Measurements from ENCODE around the gene ZSWIM9. TPM values are rescaled to one million over a fixed set of nuclear protein-coding genes. Genes with fewer than 3 reads are reported as not detected.
A peak's percentile ranks its signal among the peaks of the same experiment; 100 is the strongest.

The ZSWIM9 gene
- polyA plus RNA-seq, 5 donors = 7.7 to 11.5 (median 10.6) TPM

DNA sequence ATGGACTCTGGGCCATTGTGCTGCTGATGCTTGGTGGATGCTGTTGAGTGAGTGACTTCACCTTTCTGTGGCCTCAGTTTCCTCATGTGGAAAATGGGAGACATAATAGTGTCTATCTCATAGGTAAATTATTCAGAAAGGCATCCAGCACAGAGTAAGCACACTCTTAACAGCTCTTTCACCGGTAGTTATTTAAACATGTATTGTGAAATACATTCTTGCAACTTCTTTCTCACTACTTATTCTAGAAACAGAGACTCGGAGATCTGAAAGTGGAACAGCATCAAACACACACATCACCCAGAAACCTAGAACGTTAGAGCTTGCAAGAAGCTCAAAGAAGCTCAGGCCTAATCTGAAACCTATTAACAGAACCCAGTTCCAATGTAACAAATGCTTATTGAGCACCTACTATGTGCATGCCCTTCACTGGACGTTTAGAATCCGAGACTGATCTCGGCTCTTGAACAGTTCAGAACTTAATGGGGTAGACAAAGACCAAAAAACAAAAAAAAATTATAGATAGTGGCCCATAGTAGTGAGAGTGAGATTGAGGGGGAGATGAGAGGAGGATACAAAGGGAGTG lies 4.1 kb downstream of the ZSWIM9 start:
- DNase-seq = no peak

DNA sequence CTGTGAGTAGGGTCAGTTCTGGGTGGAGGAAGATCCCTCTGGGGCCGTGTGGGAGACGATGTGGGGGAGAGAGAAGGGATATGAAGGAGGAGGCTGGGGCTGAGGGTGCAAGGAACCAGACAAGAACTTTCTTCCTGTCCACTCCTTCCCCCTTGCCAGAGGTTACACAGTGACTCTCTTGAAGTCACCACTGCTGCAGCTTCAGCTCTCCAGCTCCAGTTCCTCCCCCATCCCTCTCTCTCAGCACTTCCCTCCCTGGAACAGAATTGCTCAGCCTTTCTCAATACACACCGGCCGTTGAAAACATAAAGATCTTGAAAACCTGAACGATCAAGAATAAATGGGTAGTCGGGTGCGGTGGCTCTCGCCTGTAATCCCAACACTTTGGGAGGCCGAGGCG lies 5.1 kb downstream of the ZSWIM9 start:
- DNase-seq = no peak

DNA sequence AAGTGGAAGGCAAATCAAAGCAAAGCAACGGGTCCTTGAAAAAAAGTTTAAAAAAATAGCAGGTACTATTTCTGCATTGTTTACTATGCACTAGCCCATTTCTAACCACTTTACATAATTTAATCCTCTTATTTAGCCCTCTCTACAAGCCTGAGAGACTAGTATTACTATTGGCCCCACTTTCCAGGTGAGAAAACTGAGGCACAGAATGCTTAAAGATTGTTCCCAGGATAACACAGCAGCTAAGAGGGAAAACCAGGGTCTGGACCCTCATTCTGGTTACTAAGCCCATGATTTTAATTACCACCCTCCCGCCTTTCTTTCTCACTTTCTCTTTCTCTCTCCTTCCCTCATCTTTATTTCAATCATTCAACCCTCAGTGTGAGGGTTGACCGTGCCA lies 5.7 kb downstream of the ZSWIM9 start:
- no peak for DNase-seq

GRCh38 chr19:48181505-48181904 lies 11.0 kb downstream of the ZSWIM9 start:
- no peak for DNase-seq

- DNase-seq = no peak
Measured at GRCh38 chr19:48182434-48182833, 12.0 kb downstream of the ZSWIM9 start.

GRCh38 chr19:48183356-48183755 lies 12.9 kb downstream of the ZSWIM9 start:
- DNase-seq = no peak

GRCh38 chr19:48186015-48186414 lies 15.5 kb downstream of the ZSWIM9 start:
- DNase-seq = no peak

GRCh38 chr19:48186541-48186991 lies 16.1 kb downstream of the ZSWIM9 start:
- DNase-seq = no peak

DNA sequence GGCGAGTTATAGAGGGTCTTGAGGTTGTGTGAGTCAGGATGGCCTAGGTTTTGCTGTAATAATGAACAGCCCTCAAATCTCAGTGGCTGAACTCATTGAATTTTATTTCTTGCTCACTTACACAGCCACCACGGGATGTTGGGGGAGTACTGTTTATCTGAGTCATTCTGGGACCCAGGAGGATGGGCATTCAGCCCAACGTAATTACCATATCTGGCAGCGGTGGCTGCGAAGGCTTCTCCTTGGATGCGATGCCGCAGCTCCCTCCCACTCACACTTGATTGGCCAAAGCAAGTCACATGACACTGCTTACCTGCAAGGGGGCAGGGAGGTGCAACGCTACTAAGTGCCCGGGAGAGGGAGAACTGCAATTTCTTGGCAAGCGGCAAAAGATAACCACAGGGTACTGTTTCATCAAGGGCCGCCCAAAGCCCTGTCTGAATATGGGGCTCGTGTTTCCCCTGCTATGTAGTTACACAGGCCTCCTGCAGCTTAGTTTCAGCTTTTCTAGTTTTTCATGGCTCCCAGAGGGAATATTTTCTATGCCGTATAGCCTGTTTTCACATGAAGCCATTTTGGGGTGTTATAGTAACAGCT lies 19.9 kb downstream of the ZSWIM9 start:
- no peak for DNase-seq

DNA sequence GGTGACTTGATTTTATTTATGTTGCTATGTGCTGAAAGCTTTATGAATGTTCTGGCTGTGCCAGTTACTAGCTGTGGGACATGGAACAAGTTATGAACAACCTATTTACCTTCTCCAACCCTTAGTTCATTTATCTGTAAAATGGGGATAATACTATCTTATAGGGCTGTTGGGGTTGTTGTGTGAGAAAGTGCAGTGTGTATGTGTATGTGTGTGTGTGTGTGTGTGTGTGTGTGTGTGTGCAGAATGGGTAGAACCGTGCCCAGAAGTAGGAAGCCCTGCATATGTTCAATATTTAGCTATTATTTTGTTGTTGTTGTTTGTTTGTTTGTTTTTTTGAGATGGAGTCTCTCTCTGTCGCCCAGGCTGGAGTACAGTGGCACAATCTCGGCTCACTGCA lies 20.4 kb downstream of the ZSWIM9 start:
- no peak for DNase-seq

DNA sequence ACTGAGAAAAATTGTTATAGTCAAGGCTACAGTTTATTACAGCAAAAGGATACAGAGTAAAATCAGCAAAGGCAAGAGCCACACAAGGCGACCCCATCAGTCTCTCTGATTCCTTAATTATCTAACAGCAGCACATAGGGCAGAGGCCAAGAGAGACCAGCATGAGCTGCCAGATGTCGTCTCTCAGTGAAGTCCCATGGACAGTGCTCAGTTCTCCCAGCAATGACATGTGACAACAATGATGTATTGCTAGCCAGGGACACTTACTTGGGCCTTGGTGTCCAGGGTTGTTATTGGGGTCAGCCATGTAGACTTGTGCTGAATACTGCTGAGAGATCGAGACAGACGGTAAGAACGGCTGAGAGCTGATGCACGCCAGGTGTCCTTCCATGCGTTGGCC lies 22.3 kb downstream of the ZSWIM9 start:
- no peak for DNase-seq

- no peak for DNase-seq
Measured at GRCh38 chr19:48194041-48194843, 23.8 kb downstream of the ZSWIM9 start.

GRCh38 chr19:48194844-48195830 lies 24.7 kb downstream of the ZSWIM9 start:
- no peak for DNase-seq

- no peak for DNase-seq
Measured at GRCh38 chr19:48196321-48196763, 25.9 kb downstream of the ZSWIM9 start.

DNA sequence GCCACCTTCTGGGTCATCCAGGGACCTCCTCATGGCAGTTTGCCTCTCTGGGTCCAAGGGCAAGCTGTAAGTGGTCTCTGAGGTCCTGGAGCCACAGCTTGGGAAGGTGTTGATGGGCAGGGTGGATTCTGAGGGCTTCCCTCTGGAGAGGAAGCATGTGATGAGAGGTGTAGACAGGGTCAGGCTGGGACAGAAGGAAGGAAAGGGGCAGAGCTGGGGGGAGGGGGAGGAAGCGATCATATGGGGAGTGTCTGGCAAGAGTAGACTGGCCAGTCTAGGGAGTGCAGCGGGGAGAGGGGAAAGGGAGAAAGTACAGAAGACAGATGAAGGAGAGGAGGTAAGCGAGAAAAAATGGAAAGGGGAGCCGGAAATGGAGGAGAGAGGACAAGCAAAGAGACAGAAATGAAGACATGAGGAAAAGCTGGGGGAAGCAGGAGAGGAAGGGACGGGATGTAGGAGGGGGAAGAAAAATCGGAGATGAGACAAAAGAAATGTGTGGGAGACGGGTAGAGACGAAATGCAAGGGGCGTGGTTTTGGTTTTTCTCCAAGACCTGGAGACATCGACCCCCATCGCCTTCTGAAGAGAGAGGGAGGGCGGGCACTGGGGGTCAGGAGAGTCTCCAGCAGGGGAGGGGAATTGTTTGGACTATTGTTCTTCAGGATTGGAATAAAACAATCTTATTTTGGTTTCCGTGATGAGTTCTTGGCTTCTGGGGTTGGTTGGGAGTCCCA lies 26.6 kb downstream of the ZSWIM9 start:
- no peak for DNase-seq

DNA sequence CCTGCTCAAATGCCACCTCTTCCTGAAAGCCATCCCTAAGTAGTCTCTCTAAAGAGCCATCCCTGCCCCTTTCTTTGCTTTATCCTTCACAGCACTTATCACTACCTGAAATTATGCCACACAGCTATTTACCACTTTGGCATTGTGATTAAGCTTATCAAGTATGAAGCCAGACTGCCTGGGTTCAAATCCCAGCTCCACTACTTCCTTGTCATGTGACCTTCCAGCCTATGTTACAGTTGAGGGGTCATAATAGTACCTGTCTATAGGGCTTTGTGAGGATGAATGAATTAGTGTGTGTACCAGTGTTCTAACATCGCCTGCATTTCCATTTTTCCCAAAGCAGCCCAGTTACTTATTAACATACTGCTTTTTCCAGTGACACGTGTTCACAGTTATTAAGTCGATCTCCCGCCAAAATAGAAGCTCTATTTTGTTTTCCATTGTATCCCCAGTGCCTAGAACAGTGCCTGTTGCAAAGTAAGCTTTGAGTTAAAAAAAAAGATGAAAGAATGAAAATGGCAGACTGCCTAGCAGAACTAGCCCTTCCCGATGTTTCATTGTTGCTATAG lies 32.8 kb downstream of the ZSWIM9 start:
- no peak for DNase-seq

- DNase-seq = peak; percentile 94 to 95
Measured at GRCh38 chr19:48203794-48204628, 33.5 kb downstream of the ZSWIM9 start.

- DNase-seq = no peak
Measured at GRCh38 chr19:48206397-48207093, 36.1 kb downstream of the ZSWIM9 start.

GRCh38 chr19:48210005-48210404 lies 39.5 kb downstream of the ZSWIM9 start:
- DNase-seq = no peak

All from right lung (tissue), 5 donors.